ENCODE results near the gene RAB36. TPM values are rescaled to one million over a fixed set of nuclear protein-coding genes. Genes with fewer than 3 reads are reported as not detected.

RAB36 gene
- total RNA-seq, 1 experiment from 2014 or later = 1.4 TPM

DNA sequence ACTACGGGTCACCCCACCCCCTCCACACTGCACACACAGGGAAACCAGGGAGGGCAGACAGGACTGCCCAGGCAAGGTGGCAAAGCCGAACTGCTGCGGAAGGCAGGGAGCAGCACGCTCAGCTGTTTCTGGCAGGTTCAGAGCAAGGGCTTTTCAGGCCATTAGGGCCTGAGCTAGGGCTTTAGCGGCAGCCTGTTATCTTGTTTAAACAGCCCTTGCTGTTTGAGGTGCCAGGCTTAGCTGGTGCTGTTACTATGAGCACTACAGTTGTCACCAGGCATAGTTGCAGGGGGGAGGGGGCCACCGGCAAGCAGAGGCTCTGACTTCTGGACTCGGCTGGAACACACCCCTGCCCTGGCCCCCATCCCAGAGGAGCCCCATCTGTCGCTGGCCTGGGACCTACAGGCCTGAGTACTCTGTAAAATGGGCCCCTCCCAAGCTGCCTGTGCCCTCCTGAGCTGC lies 38.3 kb upstream of the RAB36 start:
- Histone ChIP-seq H3K56ac (ENCODE audit: insufficient read length, low read depth, low read length) (no peak overlapping the region), H2BK20ac (ENCODE audit: low read depth, low read length, poor library complexity, severe bottlenecking) (no peak overlapping the region), H2BK15ac (ENCODE audit: low read depth, low read length) (no peak overlapping the region), H2BK5ac (ENCODE audit: insufficient read length, low read length) (no peak overlapping the region), H3K9me3 (ENCODE audit: control insufficient read depth, low read depth, low read length) (no peaks in the 10 kb centered on the region), H3K23me2 (ENCODE audit: insufficient read length, low read depth, low read length, poor library complexity, severe bottlenecking) (no peaks in the 10 kb centered on the region), H3K4me1 (ENCODE audit: insufficient read depth, low read length) (no peaks in the 10 kb centered on the region), H3T11ph (ENCODE audit: low read length) (no peak overlapping the region), H2AFZ (ENCODE audit: low read length) (no peak overlapping the region), H3K4me2 (ENCODE audit: insufficient read depth, insufficient read length, low read length) (no peak overlapping the region), H3K14ac (ENCODE audit: insufficient read depth, low read length) (no peak overlapping the region), H3K9ac (ENCODE audit: extremely low read depth, insufficient read length, low read length) (no peak overlapping the region), H3K23ac (ENCODE audit: insufficient read length, low read depth, low read length) (no peak overlapping the region), H2BK120ac (ENCODE audit: low read depth, low read length, poor library complexity, severe bottlenecking) (no peak overlapping the region), H3K79me2 (ENCODE audit: insufficient read depth, low read length) (no peaks in the 10 kb centered on the region), H3K18ac (ENCODE audit: insufficient read length, low read depth, low read length) (no peak overlapping the region), H4K8ac (replicated peaks; ENCODE audit: insufficient read length, low read depth, low read length) (no peak overlapping the region), H3K27ac (ENCODE audit: insufficient read length, low read depth, low read length) (no peak overlapping the region), H3K27me3 (ENCODE audit: insufficient read depth, low read length) (no peaks in the 10 kb centered on the region; the same call in 1 of the 2 replicates), H2AK5ac (ENCODE audit: insufficient read length, low read length) (no peak overlapping the region), H4K91ac (ENCODE audit: insufficient read length, low read depth, low read length) (no peak overlapping the region), H2BK12ac (ENCODE audit: insufficient read length, low read depth, low read length) (no peak overlapping the region), H3K79me1 (ENCODE audit: insufficient read depth, low read depth, low read length, poor library complexity, severe bottlenecking) (no peaks in the 10 kb centered on the region), H3K4ac (ENCODE audit: low read depth, low read length) (no peak overlapping the region), H4K5ac (ENCODE audit: insufficient read length, low read depth, low read length) (no peak overlapping the region), H4K20me1 (ENCODE audit: control insufficient read depth, insufficient read depth, insufficient read length) (no peaks in the 10 kb centered on the region)
- H3K36me3 Mint-ChIP-seq (ENCODE audit: insufficient read depth in 1 of 3, low read depth in 3 of 3) = no peaks in the 10 kb centered on the region
- H3K4me1 Mint-ChIP-seq = peaks cover 4% of the 10 kb centered on the region in 2 experiments; a peak in 3 of 4 replicates
- TF ChIP-seq, protein P1, sequence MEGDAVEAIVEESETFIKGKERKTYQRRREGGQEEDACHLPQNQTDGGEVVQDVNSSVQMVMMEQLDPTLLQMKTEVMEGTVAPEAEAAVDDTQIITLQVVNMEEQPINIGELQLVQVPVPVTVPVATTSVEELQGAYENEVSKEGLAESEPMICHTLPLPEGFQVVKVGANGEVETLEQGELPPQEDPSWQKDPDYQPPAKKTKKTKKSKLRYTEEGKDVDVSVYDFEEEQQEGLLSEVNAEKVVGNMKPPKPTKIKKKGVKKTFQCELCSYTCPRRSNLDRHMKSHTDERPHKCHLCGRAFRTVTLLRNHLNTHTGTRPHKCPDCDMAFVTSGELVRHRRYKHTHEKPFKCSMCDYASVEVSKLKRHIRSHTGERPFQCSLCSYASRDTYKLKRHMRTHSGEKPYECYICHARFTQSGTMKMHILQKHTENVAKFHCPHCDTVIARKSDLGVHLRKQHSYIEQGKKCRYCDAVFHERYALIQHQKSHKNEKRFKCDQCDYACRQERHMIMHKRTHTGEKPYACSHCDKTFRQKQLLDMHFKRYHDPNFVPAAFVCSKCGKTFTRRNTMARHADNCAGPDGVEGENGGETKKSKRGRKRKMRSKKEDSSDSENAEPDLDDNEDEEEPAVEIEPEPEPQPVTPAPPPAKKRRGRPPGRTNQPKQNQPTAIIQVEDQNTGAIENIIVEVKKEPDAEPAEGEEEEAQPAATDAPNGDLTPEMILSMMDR (conservative IDR thresholded peaks at IDR 0.05) = no peak
- peaks cover 27% of the 10 kb centered on the region for H3K27me3 Mint-ChIP-seq (ENCODE audit: low read depth)
- DNase-seq = no peak
- no peaks in the 10 kb centered on the region for H3K9me3 Mint-ChIP-seq
- no peak overlapping the region for H3K27ac Mint-ChIP-seq
- no CpG with 5 or more reads among the region's 8 CpGs for WGBS (ENCODE audit: extremely low coverage, insufficient read length, low lambda C conversion rate)
- H3K4me3 Mint-ChIP-seq = no peak overlapping the region
